Prostate gland (tissue), 2 donors: ENCODE measurements around the gene KRT17. TPM values are rescaled to one million over a fixed set of nuclear protein-coding genes. Genes with fewer than 3 reads are reported as not detected.
"Not testable (repeated sequence)": the region's sequence is repeated elsewhere in the genome, so short reads cannot be mapped to it uniquely, and the experiment has no call there.

ENCODE experiments used
- DNase-seq: peaks from one replicate; pipeline ENCODE4 v3.0.0-alpha.2; 2019; ENCODE audit warnings: low spot score
- H3K27ac ChIP-seq, 2 donors: fragments of 200-600 bp; sonication (generic); 2 replicates each; pipeline ENCODE4 v1.5.1; 2017 to 2019
- H3K27me3 ChIP-seq: fragments of 200-600 bp; sonication (generic); replicated peaks from 2 replicates; pipeline ENCODE4 v1.5.1; 2019; ENCODE audit not compliant: insufficient read depth
- H3K36me3 ChIP-seq, 2 donors: fragments of 200-600 bp; sonication (generic); 1 replicate in 1 of 2; 2 replicates in 1 of 2; pipeline versions ENCODE4 v1.5.1 to v1.8.1; 2017 to 2019
- H3K4me1 ChIP-seq: fragments of 200-600 bp; sonication (generic); replicated peaks from 2 replicates; pipeline ENCODE4 v1.5.1; 2019
- H3K4me3 ChIP-seq, 2 donors: fragments of 200-600 bp; sonication (generic); 2 replicates each; pipeline ENCODE4 v1.5.1; 2017 to 2019
- H3K9me3 ChIP-seq: fragments of 200-600 bp; sonication (generic); 2 replicates; pipeline ENCODE4 v1.5.1; 2017
- POLR2A ChIP-seq: fragments of 450-650 bp; IDR thresholded peaks from one replicate; pipeline ENCODE4 v1.6.1; 2016; ENCODE audit warnings: antibody characterized with exemption, mild to moderate bottlenecking
- POLR2AphosphoS5 ChIP-seq: sonication (generic); formaldehyde crosslinking; IDR thresholded peaks from one replicate; pipeline ENCODE4 v1.6.1; 2017; ENCODE audit warnings: antibody characterized with exemption
- WGBS: methylation state at CpG from one replicate; pipeline ENCODE4 v1.1.5; 2018; 5-methylcytosine and 5-hydroxymethylcytosine counted together
- intact Hi-C: fragments of 100-400 bp; cut with DNase I; formaldehyde crosslinking; loops from one replicate; pipeline ENCODE4 v1.14.2; 2022
- total RNA-seq, 2 donors: library from RNA; depleted of rRNA; stranded (reverse); fragments of >200 nt; gene quantifications; one replicate each; pipeline ENCODE4 v1.1.0, GENCODE V29; 2016
- TF ChIP-seq, protein P1 (sequence below), 4 experiments: fragments of 200-600 bp in 2 of 4; fragments of 450-650 bp in 2 of 4; sonication (generic) in 2 of 4; IDR thresholded peaks; 1 replicate in 3 of 4; 2 replicates in 1 of 4; pipeline ENCODE4 v1.5.1; 2016 to 2019; ENCODE audit warnings: antibody characterized with exemption in 4 of 4, mild to moderate bottlenecking in 2 of 4, moderate library complexity in 2 of 4

The KRT17 gene
- total RNA-seq, 2 donors from 2014 or later = 201 to 360 TPM

GRCh38 chr17:41610965-41611640 lies 13.3 kb downstream of the KRT17 start:
- intact Hi-C loops = no loop called here
- H3K4me3 ChIP-seq = no peak overlapping the region
- DNase-seq = no peak
- TF ChIP-seq, protein P1, sequence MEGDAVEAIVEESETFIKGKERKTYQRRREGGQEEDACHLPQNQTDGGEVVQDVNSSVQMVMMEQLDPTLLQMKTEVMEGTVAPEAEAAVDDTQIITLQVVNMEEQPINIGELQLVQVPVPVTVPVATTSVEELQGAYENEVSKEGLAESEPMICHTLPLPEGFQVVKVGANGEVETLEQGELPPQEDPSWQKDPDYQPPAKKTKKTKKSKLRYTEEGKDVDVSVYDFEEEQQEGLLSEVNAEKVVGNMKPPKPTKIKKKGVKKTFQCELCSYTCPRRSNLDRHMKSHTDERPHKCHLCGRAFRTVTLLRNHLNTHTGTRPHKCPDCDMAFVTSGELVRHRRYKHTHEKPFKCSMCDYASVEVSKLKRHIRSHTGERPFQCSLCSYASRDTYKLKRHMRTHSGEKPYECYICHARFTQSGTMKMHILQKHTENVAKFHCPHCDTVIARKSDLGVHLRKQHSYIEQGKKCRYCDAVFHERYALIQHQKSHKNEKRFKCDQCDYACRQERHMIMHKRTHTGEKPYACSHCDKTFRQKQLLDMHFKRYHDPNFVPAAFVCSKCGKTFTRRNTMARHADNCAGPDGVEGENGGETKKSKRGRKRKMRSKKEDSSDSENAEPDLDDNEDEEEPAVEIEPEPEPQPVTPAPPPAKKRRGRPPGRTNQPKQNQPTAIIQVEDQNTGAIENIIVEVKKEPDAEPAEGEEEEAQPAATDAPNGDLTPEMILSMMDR (IDR thresholded peaks at IDR 0.05) = no peak
- no peak for TF ChIP-seq POLR2A
- TF ChIP-seq POLR2AphosphoS5 = no peak
- no peaks in the 10 kb centered on the region for H3K4me1 ChIP-seq
- H3K9me3 ChIP-seq = no peaks in the 10 kb centered on the region
- 91% methylated on average over 23 of the region's 25 CpGs for WGBS
- no peaks in the 10 kb centered on the region for H3K27me3 ChIP-seq
- no peak overlapping the region for H3K27ac ChIP-seq
- H3K36me3 ChIP-seq = no peaks in the 10 kb centered on the region

DNA sequence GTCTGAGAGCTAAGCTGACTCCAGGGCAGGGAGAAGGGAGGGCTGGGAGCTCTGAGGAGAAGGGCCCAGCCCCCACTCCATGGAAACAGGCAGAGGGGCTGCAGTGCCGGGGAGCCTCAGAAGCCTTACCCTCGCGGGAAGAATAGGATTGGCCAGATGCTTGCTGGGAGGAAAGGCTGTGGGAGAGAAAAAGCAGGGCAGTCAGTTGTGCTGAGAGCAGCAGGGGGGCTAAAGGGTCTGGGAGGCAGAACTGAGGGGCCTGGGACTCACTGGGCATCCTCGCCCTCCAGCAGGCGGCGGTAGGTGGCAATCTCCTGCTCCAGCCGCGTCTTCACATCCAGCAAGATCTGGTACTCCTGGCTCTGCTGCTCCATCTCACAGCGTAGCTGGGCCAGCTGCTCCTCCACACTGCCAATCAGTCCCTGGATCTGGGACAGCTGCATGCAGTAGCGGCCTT lies 14.3 kb downstream of the KRT17 start:
- H3K4me1 ChIP-seq, H3K4me3 ChIP-seq, intact Hi-C loops, H3K27me3 ChIP-seq, DNase-seq, H3K27ac ChIP-seq, H3K36me3 ChIP-seq, H3K9me3 ChIP-seq: not testable (repeated sequence)
- 37% methylated on average over 10 of the region's 10 CpGs for whole genome bisulfite sequencing

DNA sequence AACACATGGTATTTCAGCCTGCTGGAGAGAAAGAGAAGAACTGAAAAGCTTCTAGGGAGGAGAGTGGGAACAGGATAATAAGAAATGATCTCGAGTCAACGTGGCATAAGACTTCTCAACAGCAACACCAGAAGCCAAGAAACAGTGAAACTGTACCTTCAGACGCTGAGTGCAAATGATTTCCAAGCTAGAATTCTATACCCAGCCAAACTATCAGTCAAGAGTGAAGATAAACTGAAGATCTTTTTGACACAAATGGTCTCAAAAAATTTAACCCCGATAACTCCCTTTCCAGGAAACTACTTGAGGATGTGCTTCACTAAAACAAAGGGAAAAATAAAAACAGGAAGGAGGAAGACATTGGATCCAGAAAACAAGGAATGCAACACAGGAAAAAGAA lies 17.4 kb downstream of the KRT17 start:
- DNase-seq, intact Hi-C loops, H3K27me3 ChIP-seq, H3K27ac ChIP-seq, H3K9me3 ChIP-seq, H3K4me3 ChIP-seq, H3K4me1 ChIP-seq, H3K36me3 ChIP-seq: not testable (repeated sequence)
- 82% methylated on average over 4 of the region's 4 CpGs for WGBS

GRCh38 chr17:41602524-41602923 lies 21.9 kb downstream of the KRT17 start:
- no peak for TF ChIP-seq POLR2AphosphoS5
- no peak for TF ChIP-seq POLR2A
- TF ChIP-seq, protein P1 (IDR thresholded peaks at IDR 0.05) = no peak

DNA sequence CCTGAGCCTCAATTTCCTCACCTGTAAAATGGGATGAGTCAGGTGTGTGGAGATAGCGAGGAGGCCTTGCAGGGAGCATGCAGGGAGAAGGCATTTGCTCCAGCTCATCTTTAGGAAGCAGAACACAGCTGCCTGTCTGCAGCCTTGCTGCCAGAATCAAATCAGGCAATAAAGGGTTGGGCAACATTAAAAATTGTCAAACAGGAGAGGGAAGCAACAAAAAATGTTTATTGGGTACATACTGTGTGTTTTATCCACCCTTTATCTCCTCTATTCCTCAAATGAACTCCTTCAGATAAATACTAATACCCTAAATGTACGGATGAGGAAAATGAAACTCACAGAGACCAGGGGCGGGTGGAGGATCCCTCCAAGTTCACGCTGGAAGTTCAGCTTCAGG lies 24.1 kb downstream of the KRT17 start:
- WGBS = 34% methylated on average over 4 of the region's 4 CpGs
- no peak overlapping the region for H3K4me3 ChIP-seq
- H3K4me1 ChIP-seq = peaks cover 9% of the 10 kb centered on the region
- H3K9me3 ChIP-seq = no peaks in the 10 kb centered on the region
- intact Hi-C loops = no loop called here
- DNase-seq = no peak
- no peaks in the 10 kb centered on the region for H3K27me3 ChIP-seq
- TF ChIP-seq, protein P1 (IDR thresholded peaks at IDR 0.05) = no peak
- peak; percentile 73 for TF ChIP-seq POLR2AphosphoS5
- TF ChIP-seq POLR2A = no peak
- no peaks in the 10 kb centered on the region for H3K36me3 ChIP-seq
- H3K27ac ChIP-seq = peak overlapping the region; percentile 25 to 41

More at GRCh38 chr17:41602524-41602923, 21.9 kb downstream of the KRT17 start:
- no peak for DNase-seq
- intact Hi-C loops = no loop called here
- Histone ChIP-seq H3K27me3 (no peaks in the 10 kb centered on the region), H3K4me1 (peaks cover 9% of the 10 kb centered on the region), H3K36me3 (no peaks in the 10 kb centered on the region), H3K9me3 (no peaks in the 10 kb centered on the region), H3K27ac (peak overlapping the region in 1 of 2 donors; percentile 52), H3K4me3 (no peak overlapping the region)
- WGBS = 11% methylated on average over 2 of the region's 2 CpGs

GRCh38 chr17:41599680-41600079 lies 24.7 kb downstream of the KRT17 start:
- Histone ChIP-seq H3K4me1 (peaks cover 9% of the 10 kb centered on the region), H3K4me3 (no peak overlapping the region), H3K36me3 (no peaks in the 10 kb centered on the region), H3K27ac (peak overlapping the region; percentile 25 to 41), H3K27me3 (no peaks in the 10 kb centered on the region), H3K9me3 (no peaks in the 10 kb centered on the region)
- WGBS = 64% methylated on average over 1 of the region's 1 CpG
- TF ChIP-seq, protein P1 (IDR thresholded peaks at IDR 0.05) = no peak
- TF ChIP-seq POLR2AphosphoS5 = no peak
- no peak for TF ChIP-seq POLR2A
- intact Hi-C loops = no loop called here
- DNase-seq = no peak
